Breast epithelium (tissue), 4 donors: ENCODE measurements around the gene CEP55. TPM values are rescaled to one million over a fixed set of nuclear protein-coding genes. Genes with fewer than 3 reads are reported as not detected.

Experiments used
- DNase-seq, 2 donors: peaks; one replicate each; pipeline ENCODE4 v3.0.0-alpha.2; 2019; ENCODE audit warnings: low spot score in 2 of 2
- H3K27ac ChIP-seq, 2 donors: fragments of 200-600 bp; sonication (generic) in 1 of 2; one replicate each; pipeline ENCODE4 v1.5.1; 2016 to 2019; ENCODE audit warnings: mild to moderate bottlenecking in 1 of 2
- H3K27me3 ChIP-seq, 2 donors: fragments of 200-600 bp; sonication (generic) in 1 of 2; one replicate each; pipeline versions ENCODE4 v1.5.1 to v1.6.0; 2017 to 2019; ENCODE audit warnings: control low read depth in 1 of 2, mild to moderate bottlenecking in 1 of 2
- H3K36me3 ChIP-seq: fragments of 200-600 bp; one replicate; pipeline ENCODE4 v1.5.1; 2019
- H3K4me1 ChIP-seq, 2 donors: fragments of 200-600 bp; sonication (generic); one replicate each; pipeline ENCODE4 v1.5.1; 2016 to 2019; ENCODE audit warnings: control low read depth in 1 of 2
- H3K4me3 ChIP-seq, 3 donors: fragments of 200-600 bp; sonication (generic); 1 replicate in 2 of 3; 2 replicates in 1 of 3; pipeline ENCODE4 v1.5.1; 2016 to 2019; ENCODE audit warnings: mild to moderate bottlenecking in 3 of 3, moderate library complexity in 2 of 3
- H3K9me3 ChIP-seq, 2 donors: fragments of 200-600 bp; sonication (generic) in 1 of 2; one replicate each; pipeline ENCODE4 v1.5.1; 2016 to 2019; ENCODE audit warnings: control low read depth in 1 of 2
- POLR2A ChIP-seq: fragments of 450-650 bp; IDR thresholded peaks from one replicate; pipeline ENCODE4 v1.6.1; 2016; ENCODE audit warnings: antibody characterized with exemption, mild to moderate bottlenecking, moderate library complexity
- POLR2AphosphoS5 ChIP-seq, 3 donors: sonication (generic); formaldehyde crosslinking; IDR thresholded peaks; one replicate each; pipeline ENCODE4 v1.6.1; 2017; ENCODE audit warnings: antibody characterized with exemption in 3 of 3
- intact Hi-C: fragments of 100-400 bp; cut with DNase I; formaldehyde crosslinking; loops from one replicate; pipeline ENCODE4 v1.15.1; 2023; ENCODE audit warnings: low total_unique reads
- total RNA-seq, 3 donors: library from RNA; depleted of rRNA; stranded (reverse); fragments of >200 nt; gene quantifications; one replicate each; pipeline ENCODE4 v1.1.0, GENCODE V29; 2016
- TF ChIP-seq, protein P1 (sequence below), 3 donors: fragments of 450-650 bp; IDR thresholded peaks; one replicate each; pipeline ENCODE4 v1.5.1; 2016 to 2017; ENCODE audit warnings: antibody characterized with exemption in 3 of 3, mild to moderate bottlenecking in 3 of 3, moderate library complexity in 3 of 3

CEP55 gene
- total RNA-seq = 1 to 10 TPM in 1 of 3 donors, under 1 TPM in 2; 0.33 to 2.1 (median 0.73) TPM

DNA sequence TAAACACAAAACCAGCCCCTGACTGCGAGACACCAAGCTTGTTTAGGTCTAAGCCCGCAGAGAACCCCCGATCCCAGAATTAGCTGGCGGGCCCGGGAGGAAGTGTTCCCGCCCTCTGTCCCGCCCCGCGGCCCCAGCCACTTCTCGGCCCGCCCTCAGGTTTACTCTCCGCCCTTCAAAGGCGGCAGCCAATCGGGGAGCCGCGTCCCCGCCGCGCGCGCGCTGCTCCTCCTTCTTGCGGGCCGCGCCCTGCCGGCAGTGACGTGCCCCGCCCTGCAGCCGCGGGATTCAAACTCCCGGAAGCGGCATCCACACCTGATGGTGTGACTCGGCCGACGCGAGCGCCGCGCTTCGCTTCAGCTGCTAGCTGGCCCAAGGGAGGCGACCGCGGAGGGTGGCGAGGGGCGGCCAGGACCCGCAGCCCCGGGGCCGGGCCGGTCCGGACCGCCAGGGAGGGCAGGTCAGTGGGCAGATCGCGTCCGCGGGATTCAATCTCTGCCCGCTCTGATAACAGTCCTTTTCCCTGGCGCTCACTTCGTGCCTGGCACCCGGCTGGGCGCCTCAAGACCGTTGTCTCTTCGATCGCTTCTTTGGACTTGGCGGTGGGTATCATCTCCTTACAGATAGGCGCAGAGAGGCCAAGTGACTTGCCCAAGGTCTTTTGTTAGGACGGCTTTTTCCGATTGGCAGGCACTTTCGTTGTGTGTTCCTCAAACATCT is at the start of gene CEP55:
Gene CEP55 (plus strand): TSS at position 291 of the 720 bp plus-strand sequence. CDS start 3,440 bp downstream, outside the sequence.
- intact Hi-C loops = no loop called here
- peak within 1 kb of the TSS; percentile 25 to 64 for H3K27ac ChIP-seq

DNA sequence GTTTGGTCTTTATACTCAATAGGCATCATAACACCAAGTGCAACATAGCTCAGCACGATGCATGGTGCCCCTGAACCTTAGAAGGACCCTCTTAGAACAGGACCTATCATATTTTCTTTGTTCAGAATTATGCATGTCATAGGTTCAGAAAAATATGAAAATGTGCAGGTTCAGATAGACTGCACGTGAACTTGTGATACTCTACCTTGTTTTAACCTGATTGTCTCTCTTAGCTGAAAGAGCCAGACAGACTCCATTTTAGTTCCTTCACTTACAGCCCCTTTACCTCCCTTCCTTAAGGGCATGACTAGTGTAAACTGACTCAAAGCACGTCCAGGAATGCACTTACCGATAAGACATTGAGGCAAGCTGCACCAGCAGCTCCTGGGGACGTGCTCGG is 49.4 kb upstream of the CEP55 start:
- Histone ChIP-seq H3K4me3 (no peak overlapping the region), H3K4me1 (peaks cover 7 to 27% of the 10 kb centered on the region in 2 donors)
- intact Hi-C loops = no loop called here

More for the DNA sequence above, at the start of gene CEP55:
- Histone ChIP-seq H3K4me1 (peaks cover 0 to 4% of the 10 kb centered on the region in 2 donors), H3K36me3 (no peaks in the 10 kb centered on the region), H3K4me3 (peak within 1 kb of the TSS; percentile 52 to 75 (median 70)), H3K27me3 (no peaks in the 10 kb centered on the region), H3K9me3 (no peaks in the 10 kb centered on the region)
- TF ChIP-seq, protein P1, sequence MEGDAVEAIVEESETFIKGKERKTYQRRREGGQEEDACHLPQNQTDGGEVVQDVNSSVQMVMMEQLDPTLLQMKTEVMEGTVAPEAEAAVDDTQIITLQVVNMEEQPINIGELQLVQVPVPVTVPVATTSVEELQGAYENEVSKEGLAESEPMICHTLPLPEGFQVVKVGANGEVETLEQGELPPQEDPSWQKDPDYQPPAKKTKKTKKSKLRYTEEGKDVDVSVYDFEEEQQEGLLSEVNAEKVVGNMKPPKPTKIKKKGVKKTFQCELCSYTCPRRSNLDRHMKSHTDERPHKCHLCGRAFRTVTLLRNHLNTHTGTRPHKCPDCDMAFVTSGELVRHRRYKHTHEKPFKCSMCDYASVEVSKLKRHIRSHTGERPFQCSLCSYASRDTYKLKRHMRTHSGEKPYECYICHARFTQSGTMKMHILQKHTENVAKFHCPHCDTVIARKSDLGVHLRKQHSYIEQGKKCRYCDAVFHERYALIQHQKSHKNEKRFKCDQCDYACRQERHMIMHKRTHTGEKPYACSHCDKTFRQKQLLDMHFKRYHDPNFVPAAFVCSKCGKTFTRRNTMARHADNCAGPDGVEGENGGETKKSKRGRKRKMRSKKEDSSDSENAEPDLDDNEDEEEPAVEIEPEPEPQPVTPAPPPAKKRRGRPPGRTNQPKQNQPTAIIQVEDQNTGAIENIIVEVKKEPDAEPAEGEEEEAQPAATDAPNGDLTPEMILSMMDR (IDR thresholded peaks at IDR 0.05) = no peak
- TF ChIP-seq POLR2AphosphoS5 (IDR thresholded peaks at IDR 0.05) (no peak), POLR2A (no peak)
- DNase-seq = peak; percentile 91 to 94

DNA sequence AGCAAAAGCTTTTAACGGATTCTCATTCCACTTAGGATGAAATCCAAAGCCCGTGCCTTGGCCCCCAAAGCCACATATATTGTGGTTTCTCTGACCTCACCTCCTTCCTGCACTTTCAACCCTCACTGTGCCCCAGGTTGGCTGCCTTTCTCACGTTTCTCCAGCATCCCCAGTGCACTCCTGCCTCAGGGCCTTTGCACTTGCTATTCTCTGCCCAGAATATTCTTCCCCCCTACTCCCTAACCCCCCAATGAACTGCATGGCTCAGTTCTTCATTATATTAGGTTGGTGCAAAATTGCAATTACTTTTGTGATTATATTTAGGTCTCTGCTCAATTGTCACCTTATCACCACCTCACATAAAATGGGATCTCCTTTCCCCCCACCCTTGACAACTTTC is 48.4 kb upstream of the CEP55 start:
- Histone ChIP-seq H3K27ac (peak overlapping the region; percentile 96 to 100), H3K4me1 (peaks cover 7 to 27% of the 10 kb centered on the region in 2 donors)
- TF ChIP-seq POLR2A (no peak), POLR2AphosphoS5 (IDR thresholded peaks at IDR 0.05) (no peak)
- TF ChIP-seq, protein P1 (IDR thresholded peaks at IDR 0.05) = no peak

More for the DNA sequence above, 49.4 kb upstream of the CEP55 start:
- peak overlapping the region; percentile 96 to 100 for H3K27ac ChIP-seq
- DNase-seq = no peak
- no peaks in the 10 kb centered on the region for H3K9me3 ChIP-seq
- TF ChIP-seq POLR2A (no peak), POLR2AphosphoS5 (IDR thresholded peaks at IDR 0.05) (no peak)
- TF ChIP-seq, protein P1 (IDR thresholded peaks at IDR 0.05) = no peak
- no peaks in the 10 kb centered on the region for H3K36me3 ChIP-seq
- no peaks in the 10 kb centered on the region for H3K27me3 ChIP-seq

DNA sequence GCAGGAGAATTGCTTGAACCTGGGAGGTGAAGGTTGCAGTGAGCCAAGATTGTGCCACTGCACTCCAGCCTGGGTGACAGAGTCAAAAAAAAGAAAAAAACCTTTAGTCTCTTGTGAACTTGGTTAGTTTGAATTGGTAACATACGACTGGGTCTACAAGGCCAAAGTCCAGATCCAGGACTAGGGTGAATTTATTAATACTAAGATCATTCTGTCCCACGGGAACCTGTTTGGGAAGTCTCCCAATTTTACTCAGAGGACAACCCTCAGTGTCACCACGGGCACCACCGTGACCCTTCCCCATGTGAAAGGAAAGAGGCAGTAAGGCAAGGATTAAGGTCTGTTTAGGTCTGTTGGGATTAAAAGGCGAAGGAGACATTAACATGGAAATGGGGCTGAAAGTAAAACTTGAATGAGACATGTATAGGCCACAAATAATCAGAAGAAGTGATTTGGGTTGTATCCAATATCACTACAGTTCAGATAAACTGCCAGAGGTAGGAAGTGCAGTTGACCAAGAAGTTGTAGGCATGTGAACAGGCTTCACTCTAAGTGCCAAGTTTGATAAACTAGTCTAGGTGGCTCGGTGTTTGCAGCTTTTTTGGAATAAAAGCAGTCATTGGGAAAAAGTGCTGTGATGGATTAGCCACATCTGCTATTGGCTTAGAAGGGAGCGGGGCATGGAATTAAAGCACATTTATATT is 45.0 kb upstream of the CEP55 start:
- TF ChIP-seq, protein P1 (IDR thresholded peaks at IDR 0.05) = no peak
- TF ChIP-seq POLR2A = no peak
- no peak for TF ChIP-seq POLR2AphosphoS5 (IDR thresholded peaks at IDR 0.05)
- no peak for DNase-seq
- Histone ChIP-seq H3K4me1 (peaks cover 0 to under 1% of the 10 kb centered on the region in 2 donors), H3K9me3 (no peaks in the 10 kb centered on the region), H3K36me3 (no peaks in the 10 kb centered on the region), H3K27me3 (no peaks in the 10 kb centered on the region), H3K27ac (peak overlapping the region; percentile 3 to 18), H3K4me3 (no peak overlapping the region)
- intact Hi-C loops = no loop called here

More for the DNA sequence above, 48.4 kb upstream of the CEP55 start:
- DNase-seq = no peak
- H3K27me3 ChIP-seq = no peaks in the 10 kb centered on the region
- H3K4me3 ChIP-seq = no peak overlapping the region
- H3K9me3 ChIP-seq = no peaks in the 10 kb centered on the region
- no peaks in the 10 kb centered on the region for H3K36me3 ChIP-seq
- intact Hi-C loops = no loop called here

DNA sequence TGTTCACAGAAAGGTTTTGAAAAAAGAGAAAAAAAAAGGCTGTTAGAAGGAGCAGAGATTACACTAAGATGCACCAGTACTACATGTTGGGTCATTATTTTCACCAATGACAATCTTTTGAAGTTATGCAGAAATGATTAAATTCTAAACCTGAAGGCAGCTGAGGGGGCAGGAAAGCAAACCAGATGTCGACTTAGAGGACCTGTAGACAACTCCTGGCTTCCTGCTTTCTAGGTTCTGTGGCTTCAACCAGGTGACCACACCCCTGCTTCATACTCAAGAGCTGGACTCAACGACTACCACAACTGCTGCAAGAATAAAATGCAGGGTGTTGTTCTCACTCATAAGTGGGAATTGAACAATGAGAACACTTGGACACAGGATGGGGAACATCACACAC is 44.3 kb upstream of the CEP55 start:
- Histone ChIP-seq H3K4me1 (peaks cover 0 to 3% of the 10 kb centered on the region in 2 donors), H3K9me3 (no peaks in the 10 kb centered on the region), H3K4me3 (no peak overlapping the region), H3K36me3 (no peaks in the 10 kb centered on the region), H3K27me3 (no peaks in the 10 kb centered on the region), H3K27ac (peak overlapping the region; percentile 18 to 19)
- DNase-seq = no peak
- TF ChIP-seq POLR2A (no peak), POLR2AphosphoS5 (IDR thresholded peaks at IDR 0.05) (no peak)
- TF ChIP-seq, protein P1 (IDR thresholded peaks at IDR 0.05) = no peak
- intact Hi-C loops = no loop called here
